CD1c-positive myeloid dendritic cell (primary cell): ENCODE measurements around the gene IDE.

Source experiments
- DNase-seq: peaks from one replicate; pipeline ENCODE4 v3.0.0-alpha.2; 2016; ENCODE audit errors: extremely low spot score

IDE gene

DNA sequence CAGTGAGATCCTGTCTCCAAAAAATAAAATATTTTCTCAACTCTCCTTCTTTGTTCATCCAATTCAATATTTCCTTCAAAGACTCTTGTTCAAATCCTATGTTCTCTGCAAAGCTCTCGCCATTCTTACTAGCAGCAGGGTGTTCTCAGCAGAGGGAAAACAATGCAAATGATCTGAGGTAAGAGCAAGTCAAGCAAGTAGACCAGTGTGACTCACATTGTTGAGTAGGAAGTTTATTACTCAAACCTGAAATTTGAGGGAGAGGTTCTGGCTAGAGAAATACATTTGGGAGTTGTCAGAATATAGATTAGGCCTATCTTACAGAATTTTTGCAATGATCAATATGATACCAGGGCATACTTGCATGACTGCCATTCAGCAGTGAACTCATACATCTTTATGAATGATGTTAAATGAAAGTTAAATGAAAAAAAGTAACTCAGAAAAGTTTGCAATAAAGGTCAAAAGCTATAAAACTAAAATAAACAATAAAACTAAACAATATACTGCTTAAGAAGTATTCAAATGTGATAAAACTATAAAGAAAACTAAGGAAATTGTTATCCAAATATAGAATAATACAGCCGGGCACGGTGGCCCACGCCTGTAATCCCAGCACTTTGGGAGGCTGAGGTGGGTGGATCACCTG lies 5.8 kb downstream of the IDE start:
- DNase-seq, result no peak

- DNase-seq, result no peak
These were observed 11.5 kb downstream of the IDE start for GRCh38 chr10:92562424-92562823.

- DNase-seq, result no peak
These were observed 14.8 kb downstream of the IDE start for GRCh38 chr10:92559046-92559445.

- DNase-seq, result no peak
These were observed 19.9 kb downstream of the IDE start for GRCh38 chr10:92553959-92554358.

GRCh38 chr10:92552310-92552709 lies 21.6 kb downstream of the IDE start:
- DNase-seq, result no peak

DNA sequence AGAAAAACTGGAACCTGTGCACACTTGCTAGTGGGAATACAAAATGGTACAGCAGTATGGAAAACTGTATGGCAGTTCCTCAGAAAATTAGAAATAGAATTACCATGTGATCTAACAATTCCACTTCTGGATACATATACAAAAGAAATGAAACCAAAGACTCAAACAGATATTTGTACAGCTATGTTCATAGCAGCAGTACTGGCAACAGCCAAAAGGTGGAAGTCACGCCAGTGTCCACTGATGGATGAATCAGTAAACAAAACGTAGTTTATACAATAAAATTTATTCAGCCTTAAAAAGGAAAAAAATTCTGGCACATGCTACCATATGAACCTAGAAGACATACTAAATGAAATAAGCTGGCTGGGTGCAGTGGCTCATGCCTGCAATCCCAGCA lies 23.0 kb downstream of the IDE start:
- DNase-seq, result no peak

DNA sequence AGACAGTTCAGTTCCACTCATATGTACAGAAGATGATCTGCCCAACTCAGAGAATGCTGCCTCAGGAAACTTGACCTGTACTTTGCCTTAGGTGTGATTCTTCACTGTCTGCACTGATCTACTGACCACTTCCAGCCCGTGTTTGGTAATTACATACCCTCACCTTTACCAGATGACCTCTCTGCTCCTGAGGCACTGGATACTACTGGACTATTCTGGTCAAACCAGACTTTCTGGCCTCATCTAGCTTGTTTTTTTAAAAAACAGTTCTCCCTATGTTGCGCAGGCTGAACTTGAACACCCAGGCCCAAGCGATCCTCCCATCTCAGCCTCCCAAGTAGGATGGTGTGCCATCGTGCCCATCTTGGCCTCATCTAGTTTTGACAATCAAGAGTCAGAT lies 26.2 kb downstream of the IDE start:
- no peak for DNase-seq

- DNase-seq, result no peak
These were observed 28.3 kb downstream of the IDE start for GRCh38 chr10:92545556-92545955.

- DNase-seq, result peak; percentile 77
These were observed 29.6 kb downstream of the IDE start for GRCh38 chr10:92544296-92544695.

- DNase-seq, result no peak
These were observed 31.4 kb downstream of the IDE start for GRCh38 chr10:92542458-92542857.

DNA sequence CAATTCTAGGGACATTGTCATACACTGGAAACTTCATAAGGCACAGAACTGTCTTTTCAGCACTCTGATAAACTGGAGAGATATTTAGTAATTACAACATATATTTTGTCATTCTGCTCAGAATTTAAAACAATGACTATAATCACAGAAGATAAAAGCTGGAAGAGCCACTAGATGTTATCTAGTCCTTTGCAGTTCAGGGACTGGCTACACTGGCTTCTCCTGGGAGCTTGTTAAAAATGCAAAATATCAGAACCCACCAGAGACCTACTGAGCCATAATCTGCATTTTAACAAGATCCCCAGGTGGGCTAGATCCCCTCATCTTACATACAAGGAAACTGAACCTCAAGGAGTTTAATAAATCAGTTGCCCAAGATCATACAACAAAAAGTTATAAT lies 32.3 kb downstream of the IDE start:
- DNase-seq, result no peak

DNA sequence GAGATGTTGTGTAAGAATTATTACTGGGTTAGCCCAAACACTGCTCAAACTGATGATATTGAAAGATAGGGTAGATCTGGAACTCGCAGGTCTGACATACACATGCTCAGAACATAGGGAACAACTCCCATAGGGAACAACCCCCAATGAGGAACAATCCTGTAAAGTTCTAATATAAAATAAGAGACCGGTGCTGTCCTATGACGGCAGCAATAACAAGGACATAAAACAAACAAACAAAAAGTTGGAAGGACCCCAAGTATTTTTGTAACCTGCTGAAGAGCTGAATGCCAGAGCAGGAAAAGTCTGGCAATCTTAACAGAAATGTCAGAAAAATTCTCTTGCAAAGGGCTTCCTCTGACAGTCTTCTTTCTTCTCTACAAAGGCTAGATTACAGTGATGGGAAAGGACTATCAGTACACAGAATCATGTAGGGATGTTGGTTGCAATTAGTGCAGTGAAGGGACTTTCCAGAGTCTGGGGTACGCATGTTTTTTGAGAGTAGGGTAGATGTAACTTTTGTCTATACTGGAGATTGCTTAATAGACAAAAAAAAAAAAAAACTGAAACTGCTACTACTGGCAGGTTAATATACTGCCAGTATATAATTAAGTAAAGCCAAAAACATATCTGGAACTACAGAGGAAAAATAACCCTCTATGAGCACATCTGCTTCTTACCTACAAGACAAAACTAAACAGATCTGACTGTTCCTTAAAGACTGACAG lies 35.5 kb downstream of the IDE start:
- no peak for DNase-seq

- DNase-seq, result no peak
These were observed 42.9 kb downstream of the IDE start for GRCh38 chr10:92530891-92531535.

DNA sequence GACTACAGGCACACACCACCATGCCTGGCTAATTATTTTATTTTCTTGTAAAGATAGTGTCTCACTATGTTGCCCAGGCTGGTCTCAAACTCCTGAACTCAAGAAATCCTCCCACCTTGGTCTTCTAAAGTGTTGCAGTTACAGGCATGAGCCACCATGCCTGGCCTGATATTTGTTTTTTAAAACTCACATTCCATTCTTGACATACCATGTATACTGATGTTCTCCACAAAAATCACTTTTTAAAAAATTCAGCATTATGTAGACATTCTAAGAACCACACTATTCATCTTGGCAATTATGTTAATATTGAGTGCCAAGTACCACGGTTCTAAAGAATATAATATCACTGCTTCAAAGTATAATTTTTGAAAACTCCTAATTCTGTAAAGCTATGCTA lies 43.5 kb downstream of the IDE start:
- DNase-seq, result no peak

DNA sequence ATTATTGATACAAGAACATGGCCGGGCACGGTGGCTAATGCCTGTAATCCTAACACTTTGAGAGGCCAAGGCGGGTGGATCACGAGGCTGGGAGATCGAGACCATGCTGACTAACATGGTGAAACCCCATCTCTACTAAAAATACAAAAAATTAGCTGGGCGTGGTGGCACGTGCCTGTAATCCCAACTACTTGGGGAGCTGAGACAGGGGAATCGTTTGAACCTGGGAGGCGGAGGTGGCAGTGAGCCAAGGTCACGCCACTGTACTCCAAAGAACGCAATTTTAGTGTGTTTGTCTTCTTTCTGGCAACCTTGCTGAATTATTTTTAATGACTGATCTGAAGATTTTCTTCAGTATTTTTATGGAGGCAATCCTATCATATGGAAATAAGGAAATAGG lies 46.2 kb downstream of the IDE start:
- no peak for DNase-seq

DNA sequence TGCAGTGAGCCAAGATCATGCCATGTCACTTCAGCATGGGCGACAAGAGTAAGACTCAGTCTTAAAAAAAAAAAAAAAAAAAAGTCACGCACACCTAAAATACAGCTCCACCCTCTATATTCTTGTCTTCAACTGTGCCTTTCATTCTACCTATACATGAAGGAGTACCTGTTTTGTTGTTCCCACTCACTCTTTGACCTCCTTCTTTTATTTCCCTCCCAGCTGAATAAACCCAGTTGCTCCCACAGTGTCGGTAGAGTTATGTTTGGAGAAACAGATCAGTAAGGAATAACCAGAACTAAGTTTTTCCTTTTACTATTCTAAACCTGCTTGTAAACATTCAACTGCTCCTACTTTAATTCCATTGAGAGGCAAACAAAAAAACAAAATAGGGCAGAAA lies 50.3 kb downstream of the IDE start:
- DNase-seq, result no peak

DNA sequence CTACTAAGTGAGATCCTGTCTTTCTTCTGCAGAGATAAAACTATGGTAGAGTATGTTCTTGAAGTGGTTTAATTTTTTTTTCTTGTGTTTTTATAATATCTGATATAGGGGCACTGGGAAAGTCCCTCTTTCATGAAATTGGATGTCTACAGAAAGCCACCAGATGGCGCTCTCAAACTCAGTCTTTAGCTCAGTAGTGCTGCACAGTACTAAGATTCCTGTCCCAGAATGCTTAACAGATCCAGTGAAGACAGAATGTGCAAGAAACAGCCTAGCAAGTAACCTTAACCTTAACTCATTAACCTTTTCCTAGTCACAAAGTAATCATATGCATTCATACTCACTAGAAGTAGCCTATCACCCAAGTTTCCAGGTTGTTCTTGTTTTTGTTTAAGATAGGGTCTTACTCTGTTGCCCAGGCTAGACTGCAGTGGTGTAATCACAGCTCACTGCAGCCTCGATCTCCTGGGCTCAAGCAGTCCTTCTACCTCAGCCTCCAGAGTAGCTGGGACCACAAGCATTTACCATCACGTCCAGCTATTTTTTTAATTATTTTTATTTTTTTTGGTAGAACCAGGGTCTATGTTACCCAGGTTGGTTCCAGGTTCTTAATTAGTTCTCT lies 56.7 kb downstream of the IDE start:
- DNase-seq, result peak; percentile 79

DNA sequence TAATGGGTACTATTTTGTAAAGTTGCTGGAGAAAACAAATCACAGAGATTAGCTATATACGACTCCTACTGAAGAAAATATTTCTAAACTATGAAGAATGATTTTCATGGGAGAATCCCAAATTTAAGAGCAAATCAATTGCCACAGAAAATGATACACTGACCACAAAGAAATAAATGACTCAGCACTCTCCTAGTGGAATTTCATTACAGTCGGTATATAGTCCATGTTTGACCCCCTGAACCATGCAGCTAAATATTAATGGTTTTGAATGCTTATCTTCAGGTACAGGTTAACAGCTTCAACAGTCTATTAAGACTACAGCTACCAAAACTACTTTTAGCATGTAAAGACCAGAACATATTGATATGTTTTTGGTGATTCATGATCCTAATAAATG lies 65.0 kb downstream of the IDE start:
- DNase-seq, result no peak

DNA sequence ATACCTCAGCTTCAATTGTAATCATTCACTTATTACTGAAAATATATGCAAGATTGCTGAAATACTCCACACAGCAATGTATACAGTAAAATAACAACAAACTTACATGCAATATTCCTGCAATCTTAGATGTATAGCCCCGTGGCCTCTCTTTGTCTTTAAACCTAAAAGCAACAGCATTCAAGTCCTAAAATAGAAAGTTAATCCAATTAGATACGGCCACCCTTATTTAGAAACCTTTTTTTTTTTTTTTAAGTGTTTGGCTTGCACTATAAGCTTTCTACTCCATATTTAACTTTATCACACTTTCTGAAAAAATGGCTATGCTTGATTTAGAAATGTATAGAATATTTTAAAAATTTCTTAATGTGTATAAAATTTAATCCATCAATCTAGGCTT lies 67.6 kb downstream of the IDE start:
- DNase-seq, result no peak

- DNase-seq, result no peak
These were observed 68.8 kb downstream of the IDE start for GRCh38 chr10:92505044-92505443.

DNA sequence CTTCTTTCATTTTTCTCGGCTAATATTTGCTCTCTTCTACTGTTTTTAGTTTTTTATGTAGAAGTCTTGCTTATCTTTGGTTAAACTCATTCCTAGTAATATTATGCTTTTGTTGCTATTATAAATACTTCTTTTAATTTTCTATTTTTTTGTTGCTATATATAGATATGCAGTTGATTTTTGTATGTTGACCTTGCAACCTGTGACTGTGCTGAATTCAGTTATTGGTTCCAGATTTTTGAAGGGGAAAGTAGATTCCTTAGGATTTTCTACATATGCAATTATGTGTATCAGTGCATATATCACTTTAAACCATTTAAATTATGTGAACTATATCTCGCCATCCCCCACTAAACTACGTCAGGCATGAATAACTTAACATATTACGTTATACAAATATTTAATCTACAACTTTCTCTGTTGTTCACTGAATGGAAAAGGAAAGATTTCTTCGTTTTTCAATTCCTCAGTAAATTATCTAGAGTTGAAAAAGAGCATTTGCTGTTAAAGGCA lies 71.5 kb downstream of the IDE start:
- no peak for DNase-seq

GRCh38 chr10:92493362-92493761 lies 80.5 kb downstream of the IDE start:
- no peak for DNase-seq
